Glomerular endothelial cell (primary cell): ENCODE measurements around the gene HORMAD1. TPM values are rescaled to one million over a fixed set of nuclear protein-coding genes. Genes with fewer than 3 reads are reported as not detected.
"Not testable (repeated sequence)": the region's sequence is repeated elsewhere in the genome, so short reads cannot be mapped to it uniquely, and the experiment has no call there.

ENCODE experiments used
- DNase-seq: peaks from one replicate; pipeline ENCODE4 v3.0.0-alpha.2; 2011; ENCODE audit warnings: low read depth, low spot score; ENCODE audit errors: extremely low read depth
- total RNA-seq: library from RNA; depleted of rRNA; stranded (reverse); fragments of >200 nt; gene quantifications from 2 replicates; pipeline ENCODE4 v1.2.3, GENCODE V29; 2015

The HORMAD1 gene
- total RNA-seq, 1 donor from 2014 or later = 0.47 TPM

- DNase-seq = no peak
Observed at GRCh38 chr1:150703427-150703826, 17.3 kb downstream of the HORMAD1 start.

GRCh38 chr1:150696995-150697927 lies 23.4 kb downstream of the HORMAD1 start, which contains the start of gene GOLPH3L:
TSS of gene GOLPH3L (minus strand) at chr1:150697154. CDS start at chr1:150694838, 2,316 bp downstream.
- peak; percentile 98 for DNase-seq

- no peak for DNase-seq
Observed at GRCh38 chr1:150696590-150696989, 24.1 kb downstream of the HORMAD1 start.

GRCh38 chr1:150696162-150696561 lies 24.5 kb downstream of the HORMAD1 start:
- no peak for DNase-seq

- DNase-seq = no peak
Observed at GRCh38 chr1:150695561-150695960, 25.1 kb downstream of the HORMAD1 start.

- peak; percentile 72 for DNase-seq
Observed at GRCh38 chr1:150692720-150693119, 28.0 kb downstream of the HORMAD1 start.

GRCh38 chr1:150688763-150689162 lies 31.9 kb downstream of the HORMAD1 start:
- no peak for DNase-seq

- DNase-seq = no peak
Observed at GRCh38 chr1:150686275-150686674, 34.4 kb downstream of the HORMAD1 start.

- no peak for DNase-seq
Observed at GRCh38 chr1:150683914-150684313, 36.8 kb downstream of the HORMAD1 start.

- DNase-seq = no peak
Observed at GRCh38 chr1:150678988-150679387, 41.7 kb downstream of the HORMAD1 start.

GRCh38 chr1:150674881-150675280 lies 45.8 kb downstream of the HORMAD1 start:
- no peak for DNase-seq

- DNase-seq = no peak
Observed at GRCh38 chr1:150663321-150663720, 57.4 kb downstream of the HORMAD1 start.

- DNase-seq = no peak
Observed at GRCh38 chr1:150662811-150663210, 57.9 kb downstream of the HORMAD1 start.

- DNase-seq = no peak
Observed at GRCh38 chr1:150661156-150661555, 59.5 kb downstream of the HORMAD1 start.

GRCh38 chr1:150660584-150660983 lies 60.1 kb downstream of the HORMAD1 start:
- DNase-seq = no peak

GRCh38 chr1:150657064-150657463 lies 63.6 kb downstream of the HORMAD1 start:
- not testable (repeated sequence) for DNase-seq

GRCh38 chr1:150654635-150655034 lies 66.1 kb downstream of the HORMAD1 start:
- DNase-seq = not testable (repeated sequence)

GRCh38 chr1:150650193-150650592 lies 70.5 kb downstream of the HORMAD1 start:
- no peak for DNase-seq

- no peak for DNase-seq
Observed at GRCh38 chr1:150649441-150650075, 71.1 kb downstream of the HORMAD1 start.
